PC-3 (cell line): ENCODE results near the gene SYTL1. TPM values are rescaled to one million over a fixed set of nuclear protein-coding genes. Genes with fewer than 3 reads are reported as not detected.

Experiments
- ATAC-seq: fragments of 200-7000 bp; cut with Tn5 transposase; 2 replicates; pipeline ENCODE4 v1.9.1; 2020; ENCODE audit warnings: mild to moderate bottlenecking, moderate library complexity
- BruUV-seq: library from RNA; stranded (reverse); fragments of 400-500 nt; replicated peaks from 2 replicates; lab custom pipeline; 2021; lab: Mats Ljungman, UMichigan
- CTCF ChIA-PET: fragments of 300-600 bp; sonication (Branson Sonifier 250); formaldehyde crosslinking; loops from one replicate; lab custom pipeline; 2022; ENCODE audit warnings: antibody characterized with exemption; lab: Charles Lee
- POLR2A ChIA-PET: fragments of 300-600 bp; sonication (Branson Sonifier 250); formaldehyde crosslinking; loops from one replicate; lab custom pipeline; 2022; ENCODE audit warnings: antibody characterized with exemption; ENCODE audit not compliant: unreplicated experiment; lab: Charles Lee
- DNase-seq: peaks from one replicate; pipeline ENCODE4 v3.0.0-alpha.2; 2015
- H2AFZ ChIP-seq: fragments of 300-600 bp; sonication (generic); 2 replicates; pipeline ENCODE4 v1.6.0; 2016; ENCODE audit warnings: antibody characterized with exemption, low read length
- H3F3A ChIP-seq: fragments of 300-600 bp; sonication (generic); one replicate; pipeline ENCODE4 v1.6.0; 2017; ENCODE audit warnings: antibody characterized with exemption, low read length, control low read depth, mild to moderate bottlenecking; ENCODE audit not compliant: unreplicated experiment
- H3K27ac ChIP-seq: fragments of 300-600 bp; sonication (generic); 2 replicates; pipeline ENCODE4 v1.5.1; 2016; ENCODE audit warnings: mild to moderate bottlenecking, low read length
- H3K27me3 ChIP-seq: fragments of 300-600 bp; sonication (generic); 2 replicates; pipeline ENCODE4 v1.6.1; 2016; ENCODE audit warnings: low read length, mixed read lengths
- H3K36me3 ChIP-seq: fragments of 300-600 bp; sonication (generic); 2 replicates; pipeline ENCODE4 v1.6.1; 2016; ENCODE audit warnings: low read depth, mixed run types, low read length, mixed read lengths
- H3K4me1 ChIP-seq: fragments of 300-600 bp; sonication (generic); 2 replicates; pipeline ENCODE4 v1.5.1; 2016; ENCODE audit warnings: low read length; ENCODE audit not compliant: insufficient read depth
- H3K4me2 ChIP-seq: fragments of 300-600 bp; sonication (generic); 2 replicates; pipeline ENCODE4 v1.6.0; 2016; ENCODE audit warnings: low read length
- H3K4me3 ChIP-seq: fragments of 300-600 bp; sonication (generic); 2 replicates; pipeline ENCODE4 v1.5.1; 2016; ENCODE audit warnings: mild to moderate bottlenecking, low read length, mixed read lengths
- H3K79me2 ChIP-seq: fragments of 300-600 bp; sonication (generic); 2 replicates; pipeline ENCODE4 v1.6.1; 2017; ENCODE audit warnings: low read length, mixed read lengths
- H3K9ac ChIP-seq: fragments of 300-600 bp; sonication (generic); 2 replicates; pipeline ENCODE4 v1.6.0; 2016; ENCODE audit warnings: mild to moderate bottlenecking, low read length
- H3K9me2 ChIP-seq: fragments of 300-600 bp; sonication (generic); replicated peaks from 2 replicates; pipeline ENCODE4 v1.6.1; 2016; ENCODE audit warnings: mixed run types, low read length, mixed read lengths
- H3K9me3 ChIP-seq: fragments of 300-600 bp; sonication (generic); 2 replicates; pipeline ENCODE4 v1.6.1; 2016; ENCODE audit warnings: low read length, mixed read lengths
- H4K20me1 ChIP-seq: fragments of 300-600 bp; sonication (generic); 2 replicates; pipeline ENCODE4 v1.6.1; 2016; ENCODE audit warnings: low read length, mixed read lengths
- EZH2 ChIP-seq: fragments of 300-600 bp; sonication (generic); IDR thresholded peaks from one replicate; pipeline ENCODE4 v1.6.1; 2017; ENCODE audit warnings: antibody characterized with exemption, mild to moderate bottlenecking, low read length; ENCODE audit not compliant: unreplicated experiment
- EZH2phosphoT487 ChIP-seq: fragments of 300-600 bp; sonication (generic); IDR thresholded peaks from 2 replicates; pipeline ENCODE4 v1.6.1; 2018; ENCODE audit warnings: mild to moderate bottlenecking, antibody characterized with exemption, low read length, borderline replicate concordance
- intact Hi-C: fragments of 100-400 bp; cut with micrococcal nuclease; formaldehyde crosslinking; loops from 2 replicates; pipeline ENCODE4 v1.9.0; 2023
- total RNA-seq: library from RNA; depleted of rRNA; stranded (reverse); fragments of >200 nt; gene quantifications from 2 replicates; pipeline ENCODE4 v1.2.3, GENCODE V29; 2014
- TF ChIP-seq, protein P1 (sequence below): fragments of 300-600 bp; sonication (generic); conservative IDR thresholded peaks from 2 replicates; pipeline ENCODE4 v1.5.1; 2017; ENCODE audit warnings: antibody characterized with exemption, low read depth, mild to moderate bottlenecking, low read length

SYTL1 gene
- total RNA-seq, 1 experiment from 2014 or later = 26.8 TPM

DNA sequence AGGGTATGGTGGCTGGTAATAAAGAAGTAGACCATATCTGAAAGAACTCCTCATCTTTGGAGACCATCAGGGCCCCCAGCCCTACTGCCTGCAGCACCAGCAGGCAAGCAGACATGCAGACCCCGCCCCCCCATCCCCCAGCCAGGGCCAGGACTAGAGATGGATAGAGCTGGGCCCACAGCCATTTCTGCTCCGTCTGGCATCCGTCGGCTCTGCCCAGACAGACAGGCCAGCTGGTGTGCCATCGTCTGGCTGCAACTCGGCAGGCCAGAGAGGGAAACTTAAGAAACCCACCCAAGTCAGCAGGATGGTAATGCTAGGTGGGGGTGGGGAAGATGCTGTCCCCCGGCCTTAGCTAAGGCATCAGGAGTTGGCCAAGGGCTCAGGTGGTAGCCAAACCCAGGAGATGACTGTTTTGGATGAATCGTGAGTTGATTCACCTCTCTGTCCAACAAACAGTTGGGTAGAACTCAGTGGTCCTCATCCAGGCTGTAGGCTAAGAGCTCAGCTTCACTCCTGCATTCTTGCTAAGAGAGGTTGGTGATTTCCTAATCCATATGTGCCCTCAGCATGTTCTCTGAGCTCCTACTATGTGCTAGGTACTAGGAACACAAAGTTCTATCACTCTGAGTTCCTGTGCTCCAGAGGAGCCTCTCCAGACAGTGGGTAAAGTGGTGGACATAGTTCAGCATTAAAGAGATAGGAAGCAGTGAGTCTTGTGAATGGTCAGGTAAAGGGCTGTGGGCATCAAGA lies 43.0 kb upstream of the SYTL1 start:
- Histone ChIP-seq H3K27me3 (no peaks in the 10 kb centered on the region), H3K9me3 (no peaks in the 10 kb centered on the region), H3K4me2 (peak overlapping the region; percentile 74), H3K4me3 (peak overlapping the region; percentile 29; the same call in 1 of the 2 replicates), H3K9ac (peak overlapping the region; percentile 41; the same call in 1 of the 2 replicates), H4K20me1 (no peaks in the 10 kb centered on the region), H2AFZ (peak overlapping the region; percentile 66), H3K36me3 (peaks cover 8% of the 10 kb centered on the region; the same call in 1 of the 2 replicates), H3K9me2 (no peaks in the 10 kb centered on the region), H3F3A (no peaks in the 10 kb centered on the region), H3K79me2 (no peaks in the 10 kb centered on the region), H3K4me1 (peaks cover 21% of the 10 kb centered on the region), H3K27ac (peak overlapping the region; percentile 90)
- TF ChIP-seq EZH2 (no peak), EZH2phosphoT487 (no peak)
- TF ChIP-seq, protein P1, sequence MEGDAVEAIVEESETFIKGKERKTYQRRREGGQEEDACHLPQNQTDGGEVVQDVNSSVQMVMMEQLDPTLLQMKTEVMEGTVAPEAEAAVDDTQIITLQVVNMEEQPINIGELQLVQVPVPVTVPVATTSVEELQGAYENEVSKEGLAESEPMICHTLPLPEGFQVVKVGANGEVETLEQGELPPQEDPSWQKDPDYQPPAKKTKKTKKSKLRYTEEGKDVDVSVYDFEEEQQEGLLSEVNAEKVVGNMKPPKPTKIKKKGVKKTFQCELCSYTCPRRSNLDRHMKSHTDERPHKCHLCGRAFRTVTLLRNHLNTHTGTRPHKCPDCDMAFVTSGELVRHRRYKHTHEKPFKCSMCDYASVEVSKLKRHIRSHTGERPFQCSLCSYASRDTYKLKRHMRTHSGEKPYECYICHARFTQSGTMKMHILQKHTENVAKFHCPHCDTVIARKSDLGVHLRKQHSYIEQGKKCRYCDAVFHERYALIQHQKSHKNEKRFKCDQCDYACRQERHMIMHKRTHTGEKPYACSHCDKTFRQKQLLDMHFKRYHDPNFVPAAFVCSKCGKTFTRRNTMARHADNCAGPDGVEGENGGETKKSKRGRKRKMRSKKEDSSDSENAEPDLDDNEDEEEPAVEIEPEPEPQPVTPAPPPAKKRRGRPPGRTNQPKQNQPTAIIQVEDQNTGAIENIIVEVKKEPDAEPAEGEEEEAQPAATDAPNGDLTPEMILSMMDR = no peak
- POLR2A ChIA-PET = interaction anchor here (0.5 kb wide), 1 partner anchor 40 kb away, joined by 3 read pairs; no protein-coding TSS in a partner anchor
- ATAC-seq = no peak
- CTCF ChIA-PET = interaction anchor here (0.5 to 2.4 kb wide), 11 partner anchors 15 to 258 kb away, joined by 3 to 25 read pairs (median 6); partner anchors contain the start of gene MAP3K6
- DNase-seq = peak; percentile 27
- TSS peak; percentile 82 for BruUV-seq
- intact Hi-C loops = loop anchor here (1.0 kb wide), 1 partner anchor 93 kb away; the partner anchor contains the start of gene GPR3

DNA sequence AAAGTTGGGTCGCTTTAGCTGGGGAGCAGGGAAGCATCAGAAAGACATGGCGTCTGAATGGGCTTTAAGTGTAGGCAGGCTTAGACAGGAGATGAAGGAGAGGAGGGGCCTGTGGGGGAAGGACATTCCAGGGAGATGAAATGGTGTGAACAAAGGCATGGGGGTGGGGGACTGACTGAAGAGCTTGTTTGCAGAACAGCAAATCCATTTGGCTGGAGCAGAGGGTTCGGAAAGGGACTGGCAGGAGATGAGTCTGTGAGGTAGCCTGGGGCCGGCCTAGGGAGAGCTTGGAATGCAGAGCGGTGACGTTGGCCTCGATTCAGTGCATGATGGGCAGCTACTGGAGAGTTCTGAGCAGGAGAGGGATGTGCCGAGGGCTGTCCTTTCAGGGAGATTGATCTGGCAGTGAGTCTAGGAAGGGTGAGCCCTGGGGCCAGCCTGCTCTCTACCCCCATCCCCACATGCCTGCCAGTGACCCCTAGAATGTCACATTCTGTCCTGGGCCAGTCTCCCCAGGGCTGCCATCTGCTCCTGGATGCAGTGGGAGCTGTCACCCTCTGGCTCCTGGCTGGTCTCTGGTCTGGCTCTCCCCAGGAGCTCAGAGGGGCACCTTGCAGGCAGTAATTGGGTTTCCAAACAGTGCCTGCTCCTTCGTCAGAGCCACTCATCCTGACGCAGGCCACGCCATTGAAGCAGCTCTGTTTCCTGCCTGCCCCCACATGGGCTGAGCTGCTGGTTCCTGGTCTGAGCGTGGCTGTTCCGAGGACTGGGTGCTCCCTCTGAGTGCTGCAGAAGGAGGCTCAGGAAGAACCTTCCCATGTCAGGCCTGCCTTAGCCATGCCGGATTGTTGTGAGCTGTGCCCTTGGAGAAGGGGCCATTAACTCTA lies 42.2 kb upstream of the SYTL1 start:
- peak overlapping the region; percentile 90 for H3K27ac ChIP-seq
- TSS peak; percentile 30 for BruUV-seq
- ATAC-seq = peak; percentile 92

More for the DNA sequence above, 42.2 kb upstream of the SYTL1 start:
- Histone ChIP-seq H3K9me3 (no peaks in the 10 kb centered on the region), H3K9me2 (no peaks in the 10 kb centered on the region), H3K27me3 (no peaks in the 10 kb centered on the region), H3F3A (no peaks in the 10 kb centered on the region), H4K20me1 (no peaks in the 10 kb centered on the region), H3K4me1 (peaks cover 21% of the 10 kb centered on the region), H3K36me3 (peaks cover 8% of the 10 kb centered on the region; the same call in 1 of the 2 replicates), H3K4me3 (peak overlapping the region; percentile 29; the same call in 1 of the 2 replicates), H3K79me2 (no peaks in the 10 kb centered on the region), H3K4me2 (peak overlapping the region; percentile 74), H3K9ac (peak overlapping the region; percentile 47), H2AFZ (peak overlapping the region; percentile 66)
- DNase-seq = peak; percentile 98
- TF ChIP-seq, protein P1 = no peak
- no peak for TF ChIP-seq EZH2
- no peak for TF ChIP-seq EZH2phosphoT487
- ChIA-PET CTCF (interaction anchor here (0.5 to 2.4 kb wide), 15 partner anchors 27 to 370 kb away, joined by 3 to 25 read pairs (median 4); partner anchors contain the start of gene MAP3K6), POLR2A (interaction anchor here (0.5 to 0.7 kb wide), 2 partner anchors 39 to 955 kb away, joined by 3 to 4 read pairs; no protein-coding TSS in a partner anchor)
- intact Hi-C loops = loop anchor here (1.0 to 10.0 kb wide), 3 partner anchors 43 to 305 kb away; partner anchors contain the start of genes AHDC1, GPR3 and SYTL1
